Prostate gland (tissue), 2 donors: ENCODE data around the gene NR3C1. TPM values are rescaled to one million over a fixed set of nuclear protein-coding genes. Genes with fewer than 3 reads are reported as not detected.
"Not testable (repeated sequence)": the region's sequence is repeated elsewhere in the genome, so short reads cannot be mapped to it uniquely, and the experiment has no call there.

Experiments
- DNase-seq: peaks from one replicate; pipeline ENCODE4 v3.0.0-alpha.2; 2019; ENCODE audit warnings: low spot score
- H3K27ac ChIP-seq, 2 donors: fragments of 200-600 bp; sonication (generic); 2 replicates each; pipeline ENCODE4 v1.5.1; 2017 to 2019
- H3K27me3 ChIP-seq: fragments of 200-600 bp; sonication (generic); replicated peaks from 2 replicates; pipeline ENCODE4 v1.5.1; 2019; ENCODE audit not compliant: insufficient read depth
- H3K36me3 ChIP-seq, 2 donors: fragments of 200-600 bp; sonication (generic); 1 replicate in 1 of 2; 2 replicates in 1 of 2; pipeline versions ENCODE4 v1.5.1 to v1.8.1; 2017 to 2019
- H3K4me1 ChIP-seq: fragments of 200-600 bp; sonication (generic); replicated peaks from 2 replicates; pipeline ENCODE4 v1.5.1; 2019
- H3K4me3 ChIP-seq, 2 donors: fragments of 200-600 bp; sonication (generic); 2 replicates each; pipeline ENCODE4 v1.5.1; 2017 to 2019
- H3K9me3 ChIP-seq: fragments of 200-600 bp; sonication (generic); 2 replicates; pipeline ENCODE4 v1.5.1; 2017
- CTCF ChIP-seq, 4 experiments: fragments of 200-600 bp in 2 of 4; fragments of 450-650 bp in 2 of 4; sonication (generic) in 2 of 4; IDR thresholded peaks; 1 replicate in 3 of 4; 2 replicates in 1 of 4; pipeline ENCODE4 v1.5.1; 2016 to 2019; ENCODE audit warnings: antibody characterized with exemption in 4 of 4, mild to moderate bottlenecking in 2 of 4, moderate library complexity in 2 of 4
- POLR2A ChIP-seq: fragments of 450-650 bp; IDR thresholded peaks from one replicate; pipeline ENCODE4 v1.6.1; 2016; ENCODE audit warnings: antibody characterized with exemption, mild to moderate bottlenecking
- POLR2AphosphoS5 ChIP-seq: sonication (generic); formaldehyde crosslinking; IDR thresholded peaks from one replicate; pipeline ENCODE4 v1.6.1; 2017; ENCODE audit warnings: antibody characterized with exemption
- WGBS: methylation state at CpG from one replicate; pipeline ENCODE4 v1.1.5; 2018; 5-methylcytosine and 5-hydroxymethylcytosine counted together
- intact Hi-C: fragments of 100-400 bp; cut with DNase I; formaldehyde crosslinking; loops from one replicate; pipeline ENCODE4 v1.14.2; 2022
- total RNA-seq, 2 donors: library from RNA; depleted of rRNA; stranded (reverse); fragments of >200 nt; gene quantifications; one replicate each; pipeline ENCODE4 v1.1.0, GENCODE V29; 2016

NR3C1 gene
- total RNA-seq, 2 donors from 2014 or later, result 42.4 to 55.5 TPM

GRCh38 chr5:143334903-143335302, 68.6 kb downstream of the NR3C1 start:
- no peak for TF ChIP-seq POLR2A
- no peak for TF ChIP-seq CTCF (IDR thresholded peaks at IDR 0.05)
- no peak for TF ChIP-seq POLR2AphosphoS5
- H3K4me1 ChIP-seq, result no peaks in the 10 kb centered on the region
- H3K36me3 ChIP-seq, result no peaks in the 10 kb centered on the region
- H3K27me3 ChIP-seq, result no peaks in the 10 kb centered on the region
- DNase-seq, result no peak
- WGBS, result 95% methylated on average over 3 of the region's 3 CpGs
- H3K9me3 ChIP-seq, result no peaks in the 10 kb centered on the region
- intact Hi-C loops, result no loop called here
- no peak overlapping the region for H3K27ac ChIP-seq
- no peak overlapping the region for H3K4me3 ChIP-seq

GRCh38 chr5:143334380-143334779, 69.1 kb downstream of the NR3C1 start:
- H3K27me3 ChIP-seq, H3K4me3 ChIP-seq, H3K36me3 ChIP-seq, H3K27ac ChIP-seq, intact Hi-C loops, H3K4me1 ChIP-seq, DNase-seq, H3K9me3 ChIP-seq: not testable (repeated sequence)
- 90% methylated on average over 3 of the region's 3 CpGs for WGBS

GRCh38 chr5:143331956-143332355, 71.5 kb downstream of the NR3C1 start:
- Histone ChIP-seq H3K4me3 (no peak overlapping the region), H3K4me1 (no peaks in the 10 kb centered on the region), H3K27me3 (no peaks in the 10 kb centered on the region), H3K36me3 (no peaks in the 10 kb centered on the region), H3K9me3 (no peaks in the 10 kb centered on the region), H3K27ac (no peak overlapping the region)
- intact Hi-C loops, result no loop called here
- no peak for DNase-seq
- TF ChIP-seq POLR2AphosphoS5 (no peak), POLR2A (no peak), CTCF (IDR thresholded peaks at IDR 0.05) (no peak)
- 94% methylated on average over 1 of the region's 1 CpG for WGBS

- Histone ChIP-seq H3K4me1 (no peaks in the 10 kb centered on the region), H3K27me3 (no peaks in the 10 kb centered on the region), H3K27ac (no peak overlapping the region), H3K9me3 (no peaks in the 10 kb centered on the region), H3K4me3 (no peak overlapping the region), H3K36me3 (no peaks in the 10 kb centered on the region)
- WGBS, result 83% methylated on average over 2 of the region's 2 CpGs
- TF ChIP-seq POLR2AphosphoS5 (no peak), POLR2A (no peak), CTCF (IDR thresholded peaks at IDR 0.05) (no peak)
- DNase-seq, result no peak
- intact Hi-C loops, result no loop called here
These were observed 73.6 kb downstream of the NR3C1 start for GRCh38 chr5:143329843-143330242.

- TF ChIP-seq CTCF (IDR thresholded peaks at IDR 0.05), result no peak
- TF ChIP-seq POLR2A, result no peak
- no peak for TF ChIP-seq POLR2AphosphoS5
- Histone ChIP-seq H3K4me3 (no peak overlapping the region), H3K36me3 (no peaks in the 10 kb centered on the region), H3K27me3 (no peaks in the 10 kb centered on the region), H3K4me1 (no peaks in the 10 kb centered on the region), H3K27ac (no peak overlapping the region), H3K9me3 (no peaks in the 10 kb centered on the region)
- WGBS, result 96% methylated on average over 5 of the region's 5 CpGs
- intact Hi-C loops, result no loop called here
- DNase-seq, result no peak
These were observed 74.8 kb downstream of the NR3C1 start for GRCh38 chr5:143328589-143329220.

- H3K4me3 ChIP-seq, H3K27ac ChIP-seq, intact Hi-C loops, H3K36me3 ChIP-seq, H3K9me3 ChIP-seq, DNase-seq, H3K4me1 ChIP-seq, H3K27me3 ChIP-seq: not testable (repeated sequence)
- 98% methylated on average over 4 of the region's 4 CpGs for WGBS
These were observed 78.4 kb downstream of the NR3C1 start for GRCh38 chr5:143325086-143325485.

GRCh38 chr5:143322931-143323630, 80.4 kb downstream of the NR3C1 start:
- intact Hi-C loops, H3K4me1 ChIP-seq, DNase-seq, H3K27ac ChIP-seq, H3K9me3 ChIP-seq, H3K27me3 ChIP-seq, H3K4me3 ChIP-seq, H3K36me3 ChIP-seq: not testable (repeated sequence)
- 91% methylated on average over 5 of the region's 5 CpGs for WGBS
